ENCODE measurements around the gene SNAP91. TPM values are rescaled to one million over a fixed set of nuclear protein-coding genes. Genes with fewer than 3 reads are reported as not detected.

The SNAP91 gene
- total and polyA plus RNA-seq, 7 donors = 0.09 to 0.81 (median 0.51) TPM; not detected in 4

GRCh38 chr6:83741089-83741488 lies 32.2 kb upstream of the SNAP91 start:
- H3K27me3 ChIP-seq (ENCODE audit: insufficient read depth in 3 of 3, low read length in 2 of 3) = no peaks in the 10 kb centered on the region
- H3K9me3 ChIP-seq = no peaks in the 10 kb centered on the region
- intact Hi-C loops (cut with DNase I) = no loop called here

GRCh38 chr6:83735461-83735860 lies 26.6 kb upstream of the SNAP91 start:
- no peaks in the 10 kb centered on the region for H3K27me3 ChIP-seq (ENCODE audit: insufficient read depth in 3 of 3, low read length in 2 of 3)
- H3K36me3 ChIP-seq (ENCODE audit: insufficient read depth in 1 of 2, low read depth in 1 of 2) = no peaks in the 10 kb centered on the region
- ATAC-seq = no peak
- DNase-seq = no peak
- WGBS, 3 donors = 35 to 38% (median 37%) methylated on average over 3 of the region's 3 CpGs
- no peaks in the 10 kb centered on the region for H3K9me3 ChIP-seq
- no peak for TF ChIP-seq CTCF (IDR thresholded peaks at IDR 0.05)
- intact Hi-C loops (cut with DNase I) = no loop called here
- no peaks in the 10 kb centered on the region for H3K4me1 ChIP-seq
- no peak overlapping the region for H3K27ac ChIP-seq
- no peak overlapping the region for H3K4me3 ChIP-seq

More at GRCh38 chr6:83741089-83741488, 32.2 kb upstream of the SNAP91 start:
- ATAC-seq (no peak), DNase-seq (no peak)
- H3K4me3 ChIP-seq = no peak overlapping the region
- TF ChIP-seq CTCF (IDR thresholded peaks at IDR 0.05) = no peak
- no peak overlapping the region for H3K27ac ChIP-seq
- WGBS, 3 donors = 62 to 79% (median 76%) methylated on average over 4 of the region's 4 CpGs
- no peaks in the 10 kb centered on the region for H3K4me1 ChIP-seq
- no peaks in the 10 kb centered on the region for H3K36me3 ChIP-seq (ENCODE audit: insufficient read depth in 1 of 2, low read depth in 1 of 2)

GRCh38 chr6:83729871-83730270 lies 21.0 kb upstream of the SNAP91 start:
- no peak overlapping the region for H3K4me3 ChIP-seq
- H3K9me3 ChIP-seq = no peaks in the 10 kb centered on the region
- 76 to 87% (median 84%) methylated on average over 2 of the region's 2 CpGs for WGBS, 3 donors
- H3K4me1 ChIP-seq = no peaks in the 10 kb centered on the region
- no peak for ATAC-seq
- intact Hi-C loops (cut with DNase I) = no loop called here
- no peak for TF ChIP-seq CTCF (IDR thresholded peaks at IDR 0.05)
- no peak overlapping the region for H3K27ac ChIP-seq
- no peaks in the 10 kb centered on the region for H3K36me3 ChIP-seq (ENCODE audit: insufficient read depth in 1 of 2, low read depth in 1 of 2)
- no peaks in the 10 kb centered on the region for H3K27me3 ChIP-seq (ENCODE audit: insufficient read depth in 3 of 3, low read length in 2 of 3)
- no peak for DNase-seq

- H3K4me1 ChIP-seq = no peaks in the 10 kb centered on the region
- DNase-seq (no peak), ATAC-seq (no peak)
- no peak overlapping the region for H3K4me3 ChIP-seq
- no peaks in the 10 kb centered on the region for H3K9me3 ChIP-seq
- TF ChIP-seq CTCF (IDR thresholded peaks at IDR 0.05) = no peak
- WGBS, 3 donors = 90 to 96% (median 92%) methylated on average over 2 of the region's 2 CpGs
- intact Hi-C loops (cut with DNase I) = no loop called here
- no peaks in the 10 kb centered on the region for H3K36me3 ChIP-seq (ENCODE audit: insufficient read depth in 1 of 2, low read depth in 1 of 2)
- no peaks in the 10 kb centered on the region for H3K27me3 ChIP-seq (ENCODE audit: insufficient read depth in 3 of 3, low read length in 2 of 3)
- H3K27ac ChIP-seq = no peak overlapping the region
Measured at GRCh38 chr6:83722876-83723275, 14.0 kb upstream of the SNAP91 start.

- TF ChIP-seq CTCF (IDR thresholded peaks at IDR 0.05) = no peak
- ATAC-seq = no peak
- no peaks in the 10 kb centered on the region for H3K9me3 ChIP-seq
- no peak overlapping the region for H3K27ac ChIP-seq
- intact Hi-C loops (cut with DNase I) = no loop called here
- no peak overlapping the region for H3K4me3 ChIP-seq
- DNase-seq = no peak
- H3K27me3 ChIP-seq (ENCODE audit: insufficient read depth in 3 of 3, low read length in 2 of 3) = no peaks in the 10 kb centered on the region
- H3K4me1 ChIP-seq = no peaks in the 10 kb centered on the region
- WGBS, 3 donors = 77 to 81% (median 80%) methylated on average over 15 of the region's 15 CpGs
- no peaks in the 10 kb centered on the region for H3K36me3 ChIP-seq (ENCODE audit: insufficient read depth in 1 of 2, low read depth in 1 of 2)
Measured at GRCh38 chr6:83717809-83718208, 8.9 kb upstream of the SNAP91 start.
